ENCODE data around the gene THAP8. TPM values are rescaled to one million over a fixed set of nuclear protein-coding genes. Genes with fewer than 3 reads are reported as not detected.

Gene THAP8
- total and polyA plus RNA-seq, 9 donors, result 4.9 to 11.3 (median 9.0) TPM

- no peaks in the 10 kb centered on the region for H3K9me3 ChIP-seq (replicated peaks; ENCODE audit: control insufficient read depth, low read depth, low read length)
- no peak overlapping the region for H3K27ac ChIP-seq (ENCODE audit: low read length)
- peak overlapping the region; percentile 13 for H3K4me3 ChIP-seq (ENCODE audit: low read length)
- no peaks in the 10 kb centered on the region for H3K36me3 ChIP-seq (ENCODE audit: control insufficient read depth, insufficient read depth, low read length)
- WGBS (ENCODE audit: insufficient coverage), result 4% methylated on average over 52 of the region's 54 CpGs
- H3K4me1 ChIP-seq (ENCODE audit: control insufficient read depth, insufficient read depth, low read length), result peaks cover 6% of the 10 kb centered on the region
- DNase-seq, result no peak
- peaks cover 35% of the 10 kb centered on the region for H3K27me3 ChIP-seq (ENCODE audit: control insufficient read depth, insufficient read depth, low read length)
Observed at GRCh38 chr19:35986664-35987570, 67.2 kb downstream of the THAP8 start.

GRCh38 chr19:35986111-35986510, 68.0 kb downstream of the THAP8 start:
- WGBS (ENCODE audit: insufficient coverage), result 76% methylated on average over 5 of the region's 5 CpGs
- no peaks in the 10 kb centered on the region for H3K9me3 ChIP-seq (replicated peaks; ENCODE audit: control insufficient read depth, low read depth, low read length)
- H3K36me3 ChIP-seq (ENCODE audit: control insufficient read depth, insufficient read depth, low read length), result no peaks in the 10 kb centered on the region
- peaks cover 35% of the 10 kb centered on the region for H3K27me3 ChIP-seq (ENCODE audit: control insufficient read depth, insufficient read depth, low read length)
- H3K4me3 ChIP-seq (ENCODE audit: low read length), result no peak overlapping the region
- no peak overlapping the region for H3K27ac ChIP-seq (ENCODE audit: low read length)
- H3K4me1 ChIP-seq (ENCODE audit: control insufficient read depth, insufficient read depth, low read length), result peaks cover 6% of the 10 kb centered on the region
- DNase-seq, result no peak

Other genes with a start within 250 kb of the THAP8 start
- not detected for gene PRODH2, start 241.4 kb downstream of the THAP8 start, total RNA-seq
- gene PRODH2, start 241.4 kb downstream of the THAP8 start, polyA plus RNA-seq (ENCODE audit: insufficient read depth in 1 of 8, insufficient read length in 8 of 8, low replicate concordance in 1 of 8), result under 1 TPM in 2 of 8 donors, not detected in 6; 0.18 to 0.27 TPM
- 0.09 TPM for gene NPHS1, start 201.8 kb downstream of the THAP8 start, total RNA-seq
- gene NPHS1, start 201.8 kb downstream of the THAP8 start, polyA plus RNA-seq (ENCODE audit: insufficient read depth in 1 of 8, insufficient read length in 8 of 8, low replicate concordance in 1 of 8), result under 1 TPM in 7 of 8 donors, not detected in 1; 0.04 to 0.37 (median 0.21) TPM
- gene KIRREL2, start 197.4 kb downstream of the THAP8 start, total RNA-seq, result 0.31 TPM
- 1 to 10 TPM in 1 of 8 donors, under 1 TPM in 7; 0.28 to 1.0 (median 0.58) TPM for gene KIRREL2, start 197.4 kb downstream of the THAP8 start, polyA plus RNA-seq (ENCODE audit: insufficient read depth in 1 of 8, insufficient read length in 8 of 8, low replicate concordance in 1 of 8)
- 4.7 TPM for gene APLP1, start 185.7 kb downstream of the THAP8 start, total RNA-seq
- 10 to 100 TPM in 3 of 8 donors, 1 to 10 TPM in 5; 4.6 to 10.7 (median 7.5) TPM for gene APLP1, start 185.7 kb downstream of the THAP8 start, polyA plus RNA-seq (ENCODE audit: insufficient read depth in 1 of 8, insufficient read length in 8 of 8, low replicate concordance in 1 of 8)
- 1.8 TPM for gene NFKBID, start 153.7 kb downstream of the THAP8 start, total RNA-seq
- gene NFKBID, start 153.7 kb downstream of the THAP8 start, polyA plus RNA-seq (ENCODE audit: insufficient read depth in 1 of 8, insufficient read length in 8 of 8, low replicate concordance in 1 of 8), result 1 to 10 TPM in 6 of 8 donors, under 1 TPM in 2; 0.85 to 3.3 (median 1.6) TPM
- gene HCST, start 151.8 kb downstream of the THAP8 start, total RNA-seq, result 4.0 TPM
- gene HCST, start 151.8 kb downstream of the THAP8 start, polyA plus RNA-seq (ENCODE audit: insufficient read depth in 1 of 8, insufficient read length in 8 of 8, low replicate concordance in 1 of 8), result 1 to 10 TPM; 3.5 to 7.8 (median 5.6) TPM
- gene TYROBP, start 146.0 kb downstream of the THAP8 start, total RNA-seq, result 18.0 TPM
- gene TYROBP, start 146.0 kb downstream of the THAP8 start, polyA plus RNA-seq (ENCODE audit: insufficient read depth in 1 of 8, insufficient read length in 8 of 8, low replicate concordance in 1 of 8), result 10 to 100 TPM; 16.5 to 22.5 (median 18.9) TPM
- gene LRFN3, start 117.9 kb downstream of the THAP8 start, total RNA-seq, result 1.8 TPM
- gene LRFN3, start 117.9 kb downstream of the THAP8 start, polyA plus RNA-seq (ENCODE audit: insufficient read depth in 1 of 8, insufficient read length in 8 of 8, low replicate concordance in 1 of 8), result 10 to 100 TPM in 3 of 8 donors, 1 to 10 TPM in 5; 6.3 to 13.9 (median 9.3) TPM
- gene SDHAF1, start 59.1 kb downstream of the THAP8 start, total RNA-seq, result 18.7 TPM
- 10 to 100 TPM; 10.9 to 14.8 (median 12.9) TPM for gene SDHAF1, start 59.1 kb downstream of the THAP8 start, polyA plus RNA-seq (ENCODE audit: insufficient read depth in 1 of 8, insufficient read length in 8 of 8, low replicate concordance in 1 of 8)
- gene SYNE4, start 45.5 kb downstream of the THAP8 start, total RNA-seq, result 0.18 TPM
- 1 to 10 TPM in 1 of 8 donors, under 1 TPM in 7; 0.11 to 1.2 (median 0.41) TPM for gene SYNE4, start 45.5 kb downstream of the THAP8 start, polyA plus RNA-seq (ENCODE audit: insufficient read depth in 1 of 8, insufficient read length in 8 of 8, low replicate concordance in 1 of 8)
- 8.3 TPM for gene ALKBH6, start 40.1 kb downstream of the THAP8 start, total RNA-seq
- gene ALKBH6, start 40.1 kb downstream of the THAP8 start, polyA plus RNA-seq (ENCODE audit: insufficient read depth in 1 of 8, insufficient read length in 8 of 8, low replicate concordance in 1 of 8), result 10 to 100 TPM in 4 of 8 donors, 1 to 10 TPM in 4; 7.8 to 12.1 (median 9.9) TPM
- 2.9 TPM for gene CLIP3, start 21.4 kb downstream of the THAP8 start, total RNA-seq
- 10 to 100 TPM; 12.2 to 27.6 (median 18.9) TPM for gene CLIP3, start 21.4 kb downstream of the THAP8 start, polyA plus RNA-seq (ENCODE audit: insufficient read depth in 1 of 8, insufficient read length in 8 of 8, low replicate concordance in 1 of 8)
- gene WDR62, start 612 bp upstream of the THAP8 start, total RNA-seq, result 2.1 TPM
- 1 to 10 TPM; 3.2 to 4.6 (median 3.6) TPM for gene WDR62, start 612 bp upstream of the THAP8 start, polyA plus RNA-seq (ENCODE audit: insufficient read depth in 1 of 8, insufficient read length in 8 of 8, low replicate concordance in 1 of 8)
- not detected for gene OVOL3, start 56.9 kb upstream of the THAP8 start, total RNA-seq
- under 1 TPM in 1 of 8 donors, not detected in 7; 0.18 TPM for gene OVOL3, start 56.9 kb upstream of the THAP8 start, polyA plus RNA-seq (ENCODE audit: insufficient read depth in 1 of 8, insufficient read length in 8 of 8, low replicate concordance in 1 of 8)
- 70.2 TPM for gene POLR2I, start 60.6 kb upstream of the THAP8 start, total RNA-seq
- 10 to 100 TPM; 37.1 to 51.5 (median 45.2) TPM for gene POLR2I, start 60.6 kb upstream of the THAP8 start, polyA plus RNA-seq (ENCODE audit: insufficient read depth in 1 of 8, insufficient read length in 8 of 8, low replicate concordance in 1 of 8)
- 129 TPM for gene TBCB, start 61.2 kb upstream of the THAP8 start, total RNA-seq
- gene TBCB, start 61.2 kb upstream of the THAP8 start, polyA plus RNA-seq (ENCODE audit: insufficient read depth in 1 of 8, insufficient read length in 8 of 8, low replicate concordance in 1 of 8), result 10 to 100 TPM; 86.5 to 97.3 (median 90.7) TPM
- gene CAPNS1, start 85.8 kb upstream of the THAP8 start, total RNA-seq, result 342 TPM
- 100 to 1,000 TPM; 492 to 602 (median 554) TPM for gene CAPNS1, start 85.8 kb upstream of the THAP8 start, polyA plus RNA-seq (ENCODE audit: insufficient read depth in 1 of 8, insufficient read length in 8 of 8, low replicate concordance in 1 of 8)
- gene COX7A1, start 98.2 kb upstream of the THAP8 start, total RNA-seq, result 185 TPM
- gene COX7A1, start 98.2 kb upstream of the THAP8 start, polyA plus RNA-seq (ENCODE audit: insufficient read depth in 1 of 8, insufficient read length in 8 of 8, low replicate concordance in 1 of 8), result 100 to 1,000 TPM; 215 to 391 (median 264) TPM
- 8.8 TPM for gene ZNF565, start 160.4 kb upstream of the THAP8 start, total RNA-seq
- 1 to 10 TPM; 4.1 to 7.4 (median 5.7) TPM for gene ZNF565, start 160.4 kb upstream of the THAP8 start, polyA plus RNA-seq (ENCODE audit: insufficient read depth in 1 of 8, insufficient read length in 8 of 8, low replicate concordance in 1 of 8)
- 82.0 TPM for gene ZNF146, start 160.8 kb upstream of the THAP8 start, total RNA-seq
- 10 to 100 TPM; 49.7 to 82.3 (median 63.5) TPM for gene ZNF146, start 160.8 kb upstream of the THAP8 start, polyA plus RNA-seq (ENCODE audit: insufficient read depth in 1 of 8, insufficient read length in 8 of 8, low replicate concordance in 1 of 8)

All from muscle of leg (tissue), 11 donors.